ENCODE measurements around the gene SGCE.

The SGCE gene

GRCh38 chr7:94660006-94660405, 4.1 kb upstream of the SGCE start:
- in situ Hi-C loops (cut with MboI; ENCODE audit: low sequenced_read_pairs), result no loop called here

DNA sequence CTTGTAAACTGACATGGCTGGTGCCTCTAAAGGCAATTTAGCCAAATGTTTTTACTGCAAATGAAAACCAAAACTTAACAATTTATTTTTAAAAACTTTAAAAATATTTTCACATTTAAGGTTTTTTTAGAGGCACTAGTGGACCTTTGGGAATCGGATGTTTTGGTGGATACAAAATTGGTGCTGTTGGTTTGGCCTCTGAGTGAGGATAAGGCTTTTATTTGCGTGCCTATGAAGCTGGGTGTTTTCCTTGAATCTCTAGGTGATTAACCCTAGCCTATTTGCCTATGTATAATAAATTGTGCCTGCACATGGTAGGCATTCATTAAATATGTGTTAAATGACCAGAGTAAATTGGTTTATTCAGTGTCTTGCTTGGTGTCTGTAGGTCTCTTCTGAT, 2.9 kb upstream of the SGCE start:
- in situ Hi-C loops (cut with MboI; ENCODE audit: low sequenced_read_pairs), result no loop called here

GRCh38 chr7:94657771-94658693, 2.1 kb upstream of the SGCE start:
- in situ Hi-C loops (cut with MboI; ENCODE audit: low sequenced_read_pairs), result no loop called here

- in situ Hi-C loops (cut with MboI; ENCODE audit: low sequenced_read_pairs), result no loop called here
Observed at GRCh38 chr7:94656925-94657731, 1.2 kb upstream of the SGCE start.

GRCh38 chr7:94656658-94656924, 658 bp upstream of the SGCE start:
- in situ Hi-C loops (cut with MboI; ENCODE audit: low sequenced_read_pairs), result no loop called here

DNA sequence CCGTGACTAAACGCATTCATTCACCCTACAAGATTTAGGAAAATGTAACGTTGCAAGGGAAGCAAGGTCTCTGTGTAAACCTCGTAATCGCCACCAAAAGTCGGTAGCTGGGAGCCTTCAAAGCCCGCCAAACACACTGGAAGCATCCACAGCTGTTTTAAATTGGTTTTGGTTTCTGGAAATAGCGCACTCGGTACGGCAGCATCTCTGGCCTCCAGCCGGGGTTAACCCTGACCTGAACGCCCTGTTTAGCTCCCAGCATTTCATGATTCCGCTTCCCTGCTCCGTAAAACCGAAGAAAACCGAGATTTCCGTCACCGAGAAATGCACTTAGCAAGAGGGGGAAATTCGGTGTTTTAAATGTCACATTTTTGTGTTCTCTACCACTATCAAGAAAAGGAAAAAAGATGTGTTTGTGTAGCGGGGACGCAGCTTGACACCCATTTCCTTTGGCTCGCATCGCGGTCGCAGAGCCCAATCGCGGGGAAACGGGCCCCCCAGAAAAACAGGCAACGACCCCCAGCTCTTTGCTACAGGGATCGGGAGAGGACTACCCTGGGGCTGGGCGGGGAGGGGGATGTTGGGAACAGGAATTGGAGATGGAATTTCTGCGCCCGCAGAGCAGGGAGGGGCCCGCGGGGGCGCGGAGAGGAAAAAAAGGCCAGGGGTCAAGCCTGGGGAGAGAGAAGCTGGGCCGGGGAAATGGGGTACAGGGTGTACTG, 646 bp downstream of the SGCE start:
- in situ Hi-C loops (cut with MboI; ENCODE audit: low sequenced_read_pairs), result no loop called here

- in situ Hi-C loops (cut with MboI; ENCODE audit: low sequenced_read_pairs), result no loop called here
Observed at GRCh38 chr7:94654783-94655125, 1.2 kb downstream of the SGCE start.

- in situ Hi-C loops (cut with MboI; ENCODE audit: low sequenced_read_pairs), result no loop called here
Observed at GRCh38 chr7:94650147-94651051, 5.5 kb downstream of the SGCE start.

DNA sequence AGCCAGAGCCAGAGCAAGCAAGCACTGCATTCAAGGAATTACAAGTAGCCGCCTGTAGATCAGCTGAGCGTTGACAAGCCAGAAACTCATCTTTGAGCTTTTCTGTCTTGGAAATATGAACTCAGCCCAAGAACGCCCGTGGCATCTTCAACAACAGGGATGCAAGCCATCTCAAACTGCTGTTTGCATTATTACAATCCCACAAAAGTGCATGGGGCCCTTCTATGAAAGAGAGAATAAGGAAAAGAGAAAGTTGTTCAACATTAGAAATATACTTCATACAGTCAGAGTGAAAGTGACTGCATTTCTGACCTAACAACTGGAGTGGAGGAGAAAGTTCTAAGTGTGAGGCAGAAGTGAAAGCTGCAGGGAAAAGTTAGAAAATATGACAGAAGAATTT, 6.5 kb downstream of the SGCE start:
- in situ Hi-C loops (cut with MboI; ENCODE audit: low sequenced_read_pairs), result no loop called here

DNA sequence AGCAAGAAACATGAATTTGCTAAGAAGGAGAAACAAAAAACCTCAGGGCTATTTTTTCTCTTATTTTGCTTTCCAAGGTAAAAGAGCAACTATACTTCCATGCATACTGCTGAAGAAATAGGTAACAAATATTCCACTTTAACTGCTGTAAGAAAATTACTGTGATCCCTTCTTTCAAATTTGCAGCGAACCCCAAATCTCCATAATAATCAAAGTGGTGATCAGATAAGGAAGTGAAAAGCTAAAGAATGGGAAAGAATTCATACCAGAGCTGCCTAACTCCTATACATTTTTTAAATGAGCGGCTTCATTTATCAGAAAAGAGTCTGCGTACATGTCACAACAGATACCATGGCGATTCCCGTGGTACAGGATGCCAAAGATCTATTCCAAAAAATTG, 7.2 kb downstream of the SGCE start:
- in situ Hi-C loops (cut with MboI; ENCODE audit: low sequenced_read_pairs), result no loop called here

GRCh38 chr7:94647295-94647694, 8.6 kb downstream of the SGCE start:
- in situ Hi-C loops (cut with MboI; ENCODE audit: low sequenced_read_pairs), result no loop called here

DNA sequence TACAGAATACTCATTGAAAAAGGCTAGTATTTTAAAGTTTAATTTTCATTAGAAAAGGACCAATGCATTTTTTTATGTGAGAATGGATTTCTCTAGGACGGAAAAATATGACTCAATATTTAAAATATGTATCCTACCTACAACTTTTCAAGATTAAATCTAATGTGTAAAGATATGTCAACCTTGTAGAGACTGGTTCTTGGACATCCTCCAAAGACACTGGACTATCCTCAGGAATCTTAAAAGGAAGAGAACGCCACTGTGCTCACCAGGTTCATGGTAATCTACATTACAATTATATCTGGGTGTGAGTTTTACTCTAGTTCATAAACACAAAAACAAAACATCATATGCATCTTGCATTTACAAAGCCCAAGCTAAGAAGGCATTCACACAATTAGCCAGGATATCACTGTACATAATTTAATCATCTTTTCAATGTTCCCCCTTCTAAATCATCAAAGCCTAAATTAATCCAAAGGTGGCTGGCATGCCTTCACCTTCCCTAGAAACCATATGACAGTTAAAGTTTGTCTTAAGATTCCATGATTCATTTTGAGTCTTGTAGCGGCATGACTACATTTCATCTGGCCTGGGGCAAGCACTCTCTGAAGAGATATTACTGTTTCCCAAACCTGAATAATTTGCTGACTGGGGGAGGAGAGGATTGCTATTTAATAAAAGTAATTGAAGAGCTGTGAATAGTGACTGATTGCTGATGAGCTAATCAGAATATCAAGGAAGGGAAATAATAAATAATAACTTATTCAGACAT, 12.0 kb downstream of the SGCE start:
- in situ Hi-C loops (cut with MboI; ENCODE audit: low sequenced_read_pairs), result no loop called here

DNA sequence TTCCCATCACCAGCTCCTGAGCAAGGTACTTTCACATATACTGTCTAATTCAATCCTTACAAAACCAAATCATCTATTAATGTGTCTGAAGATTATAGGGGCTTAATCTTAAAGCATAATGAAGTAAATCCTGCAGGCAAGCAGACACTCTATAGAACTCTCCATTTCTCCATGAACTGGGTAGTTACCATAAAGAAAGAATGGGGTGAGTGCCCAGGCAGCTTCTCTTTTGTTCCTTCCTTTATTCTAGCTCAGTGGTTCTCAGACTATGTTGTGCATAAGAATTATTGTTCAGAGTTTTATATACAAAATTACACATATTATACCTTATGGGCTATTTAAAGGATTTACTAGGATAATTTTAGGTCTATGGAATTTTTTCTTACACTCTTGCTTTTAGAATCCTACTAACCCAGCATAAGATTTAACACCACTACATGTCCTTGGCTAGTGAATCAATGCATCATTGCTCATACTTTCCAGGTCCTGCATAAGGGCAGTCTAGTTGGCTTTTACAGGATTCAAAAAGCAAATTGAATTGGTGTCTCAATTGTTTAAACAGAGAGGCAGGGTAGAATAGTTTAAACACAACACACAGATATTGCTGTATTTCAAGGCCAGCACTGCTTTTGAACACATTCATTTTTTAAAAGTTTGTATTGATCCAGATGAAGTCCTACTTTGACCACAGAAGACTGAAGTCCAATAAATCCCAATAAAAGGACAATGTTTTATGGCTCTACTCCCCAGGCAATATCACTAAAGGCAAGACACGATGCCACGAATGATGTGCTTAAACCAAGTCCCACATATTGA, 12.9 kb downstream of the SGCE start:
- in situ Hi-C loops (cut with MboI; ENCODE audit: low sequenced_read_pairs), result no loop called here

GRCh38 chr7:94639384-94639783, 16.5 kb downstream of the SGCE start:
- in situ Hi-C loops (cut with MboI; ENCODE audit: low sequenced_read_pairs), result no loop called here

- in situ Hi-C loops (cut with MboI; ENCODE audit: low sequenced_read_pairs), result no loop called here
Observed at GRCh38 chr7:94635687-94636086, 20.2 kb downstream of the SGCE start.

DNA sequence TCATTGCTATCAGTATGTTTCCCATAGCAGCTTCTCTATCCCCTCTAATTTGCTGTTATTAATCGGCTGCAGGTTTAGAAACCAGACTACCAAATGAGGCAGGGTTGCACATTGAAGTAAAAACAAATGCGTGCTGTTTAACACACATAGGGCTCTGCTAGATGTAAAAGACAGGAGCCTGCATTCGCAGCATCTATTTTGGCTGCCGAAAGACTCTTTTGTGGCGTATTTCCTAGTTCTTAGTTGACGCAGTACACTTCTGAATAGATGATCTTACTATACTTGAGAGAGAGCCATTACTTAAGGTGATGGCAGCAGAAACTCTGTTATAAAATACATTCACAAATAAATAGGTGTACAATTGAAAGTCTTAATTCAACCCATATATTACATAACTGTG, 21.4 kb downstream of the SGCE start:
- in situ Hi-C loops (cut with MboI; ENCODE audit: low sequenced_read_pairs), result no loop called here

DNA sequence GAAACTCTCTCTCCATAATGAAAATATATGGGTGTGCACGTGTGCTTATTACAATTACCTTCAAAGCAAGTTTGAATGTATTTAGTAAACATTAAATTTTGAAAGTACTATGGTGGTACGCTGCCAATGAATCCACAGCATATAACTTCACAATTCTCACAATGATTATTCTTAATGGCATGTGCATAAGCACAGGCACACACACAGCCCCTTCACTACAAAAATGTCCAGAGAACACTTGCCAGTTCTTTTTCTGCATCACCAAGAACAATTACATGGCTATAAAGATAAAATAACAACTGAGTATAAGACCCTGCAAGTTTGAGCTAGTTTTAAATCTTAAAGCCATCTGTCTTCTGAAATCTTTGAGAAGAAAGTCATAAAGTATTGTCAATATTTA, 22.2 kb downstream of the SGCE start:
- in situ Hi-C loops (cut with MboI; ENCODE audit: low sequenced_read_pairs), result no loop called here

DNA sequence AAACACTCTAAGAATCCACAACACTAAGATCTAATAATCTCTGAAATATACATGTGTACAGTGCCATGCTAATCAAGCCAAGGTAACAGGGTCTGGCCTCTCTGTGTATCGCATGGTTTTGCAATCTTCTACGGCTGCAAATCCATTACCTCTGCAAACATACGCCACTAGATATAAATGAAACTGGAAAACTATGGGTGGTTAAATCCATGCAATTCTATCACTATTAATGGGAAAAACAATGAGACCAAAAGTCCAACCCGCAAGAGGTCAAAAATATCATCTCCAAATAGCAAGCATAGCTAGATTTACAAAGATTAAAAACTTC, 23.0 kb downstream of the SGCE start:
- in situ Hi-C loops (cut with MboI; ENCODE audit: low sequenced_read_pairs), result no loop called here

- in situ Hi-C loops (cut with MboI; ENCODE audit: low sequenced_read_pairs), result no loop called here
Observed at GRCh38 chr7:94632338-94633013, 23.5 kb downstream of the SGCE start.

All from HL-60/S4 treated with phorbol 12-myristate 13-acetate at 8.2 ng/mL for 4 days and 3 days (cell line).